Fibroblast of lung (primary cell): Measurements from ENCODE around the gene ERICH6. TPM values are rescaled to one million over a fixed set of nuclear protein-coding genes. Genes with fewer than 3 reads are reported as not detected.

ENCODE experiments used
- DNase-seq, 2 donors: peaks; one replicate each; pipeline versions ENCODE4 v3.0.0 to v3.0.0-alpha.2; 2010; ENCODE audit warnings: low read depth in 2 of 2
- H2AFZ ChIP-seq: 2 replicates; pipeline ENCODE4 v1.5.1; 2012; ENCODE audit warnings: low read length, control low read depth, inconsistent platforms
- H3K27ac ChIP-seq: 2 replicates; pipeline ENCODE4 v1.5.1; 2011; ENCODE audit warnings: low read length, control low read depth; ENCODE audit not compliant: insufficient read depth
- H3K27me3 ChIP-seq: 2 replicates; pipeline ENCODE4 v1.5.1; 2011; ENCODE audit warnings: mild to moderate bottlenecking, low read length; ENCODE audit not compliant: control insufficient read depth, insufficient read depth
- H3K36me3 ChIP-seq: 2 replicates; pipeline ENCODE4 v1.5.1; 2011; ENCODE audit warnings: low read length; ENCODE audit not compliant: control insufficient read depth, insufficient read depth
- H3K4me1 ChIP-seq: 2 replicates; pipeline ENCODE4 v1.5.1; 2011; ENCODE audit warnings: low read length; ENCODE audit not compliant: control insufficient read depth, insufficient read depth; ENCODE audit errors: extremely low read depth
- H3K4me2 ChIP-seq: 2 replicates; pipeline ENCODE4 v1.5.1; 2011; ENCODE audit warnings: low read length, control low read depth; ENCODE audit not compliant: insufficient read depth; ENCODE audit errors: extremely low read depth
- H3K4me3 ChIP-seq, 4 experiments: fragments of 200-600 bp in 1 of 4; sonication (generic) in 1 of 4; replicated peaks in 1 of 4; 2 replicates each; pipeline ENCODE4 v1.5.1; 2011 to 2016; ENCODE audit warnings: low read length in 4 of 4, low read depth in 3 of 4, mild to moderate bottlenecking in 3 of 4, control low read depth in 2 of 4, inconsistent platforms in 1 of 4, mixed read lengths in 1 of 4; ENCODE audit not compliant: insufficient read depth in 1 of 4; ENCODE audit errors: control extremely low read depth in 1 of 4
- H3K79me2 ChIP-seq: 2 replicates; pipeline ENCODE4 v1.5.1; 2012; ENCODE audit warnings: mild to moderate bottlenecking, low read length, inconsistent platforms; ENCODE audit not compliant: control insufficient read depth, insufficient read depth
- H3K9ac ChIP-seq: 2 replicates; pipeline ENCODE4 v1.5.1; 2011; ENCODE audit warnings: mild to moderate bottlenecking, low read length, control low read depth; ENCODE audit not compliant: insufficient read depth
- H3K9me3 ChIP-seq: 2 replicates; pipeline ENCODE4 v1.5.1; 2012; ENCODE audit warnings: low read depth, low read length; ENCODE audit not compliant: control insufficient read depth, insufficient read depth
- H4K20me1 ChIP-seq: 2 replicates; pipeline ENCODE4 v1.5.1; 2011; ENCODE audit warnings: low read length; ENCODE audit not compliant: control insufficient read depth, insufficient read depth; ENCODE audit errors: extremely low read depth
- EZH2 ChIP-seq: IDR thresholded peaks from 2 replicates; pipeline ENCODE4 v1.5.1; 2012; ENCODE audit warnings: low read length, control low read depth, mild to moderate bottlenecking; ENCODE audit errors: missing control alignments
- polyA plus RNA-seq, 2 donors: library from polyadenylated mRNA; depleted of rRNA in 1 of 2; stranded (reverse) in 1 of 2; unstranded in 1 of 2; fragments of >200 nt; gene quantifications; 2 replicates each; pipeline ENCODE4 v1.2.1, GENCODE V29; 2011 to 2012; ENCODE audit warnings: missing spikeins in 1 of 2
- total RNA-seq: library from RNA; depleted of rRNA; stranded (reverse); fragments of >200 nt; gene quantifications from 2 replicates; pipeline ENCODE4 v1.2.1, GENCODE V29; 2014
- TF ChIP-seq, protein P1 (sequence below), 2 donors: IDR thresholded peaks in 1 of 2; conservative IDR thresholded peaks in 1 of 2; 1 replicate in 1 of 2; 2 replicates in 1 of 2; pipeline ENCODE4 v1.5.1; 2011 to 2012; ENCODE audit warnings: low read length in 2 of 2, control low read depth in 1 of 2, inconsistent platforms in 1 of 2, low read depth in 1 of 2, mild to moderate bottlenecking in 1 of 2

ERICH6 gene
- total and polyA plus RNA-seq, 2 donors (not counting 1 experiment from before 2014, with no cell fraction given): under 0.01 TPM; not detected in 1

DNA sequence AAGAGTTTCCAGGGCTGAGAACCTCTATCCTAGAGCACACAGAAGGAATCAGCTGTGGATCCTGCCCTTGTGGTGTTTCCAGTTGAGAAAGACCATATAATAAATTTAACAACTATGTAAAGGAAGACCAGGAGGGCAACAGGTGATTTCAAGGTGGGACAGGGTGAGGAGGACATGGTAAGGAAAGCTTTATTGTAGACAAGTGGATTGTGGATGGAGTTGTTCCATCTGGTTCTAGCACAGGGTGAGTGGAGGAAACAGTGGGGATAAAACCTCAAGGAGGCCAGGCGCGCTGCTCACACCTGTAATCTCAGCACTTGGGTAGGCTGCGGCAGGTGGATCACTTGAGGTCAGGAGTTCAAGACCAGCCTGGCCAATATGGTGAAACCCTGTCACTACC, 42.1 kb upstream of the ERICH6 start:
- Histone ChIP-seq H3K36me3 (peaks cover 2% of the 10 kb centered on the region), H3K4me2 (no peak overlapping the region), H3K9me3 (no peaks in the 10 kb centered on the region), H3K9ac (no peak overlapping the region), H2AFZ (no peak overlapping the region), H3K4me3 (no peak overlapping the region), H4K20me1 (no peaks in the 10 kb centered on the region), H3K27me3 (no peaks in the 10 kb centered on the region), H3K4me1 (peaks cover 4% of the 10 kb centered on the region), H3K27ac (no peak overlapping the region), H3K79me2 (peaks cover 57% of the 10 kb centered on the region)
- no peak for DNase-seq
- TF ChIP-seq, protein P1, sequence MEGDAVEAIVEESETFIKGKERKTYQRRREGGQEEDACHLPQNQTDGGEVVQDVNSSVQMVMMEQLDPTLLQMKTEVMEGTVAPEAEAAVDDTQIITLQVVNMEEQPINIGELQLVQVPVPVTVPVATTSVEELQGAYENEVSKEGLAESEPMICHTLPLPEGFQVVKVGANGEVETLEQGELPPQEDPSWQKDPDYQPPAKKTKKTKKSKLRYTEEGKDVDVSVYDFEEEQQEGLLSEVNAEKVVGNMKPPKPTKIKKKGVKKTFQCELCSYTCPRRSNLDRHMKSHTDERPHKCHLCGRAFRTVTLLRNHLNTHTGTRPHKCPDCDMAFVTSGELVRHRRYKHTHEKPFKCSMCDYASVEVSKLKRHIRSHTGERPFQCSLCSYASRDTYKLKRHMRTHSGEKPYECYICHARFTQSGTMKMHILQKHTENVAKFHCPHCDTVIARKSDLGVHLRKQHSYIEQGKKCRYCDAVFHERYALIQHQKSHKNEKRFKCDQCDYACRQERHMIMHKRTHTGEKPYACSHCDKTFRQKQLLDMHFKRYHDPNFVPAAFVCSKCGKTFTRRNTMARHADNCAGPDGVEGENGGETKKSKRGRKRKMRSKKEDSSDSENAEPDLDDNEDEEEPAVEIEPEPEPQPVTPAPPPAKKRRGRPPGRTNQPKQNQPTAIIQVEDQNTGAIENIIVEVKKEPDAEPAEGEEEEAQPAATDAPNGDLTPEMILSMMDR (conservative IDR thresholded peaks at IDR 0.05 in 1 of 2, IDR thresholded peaks at IDR 0.05 in 1 of 2; ENCODE audit: low read depth in 1 of 2, low read length in 2 of 2): no peak
- no peak for TF ChIP-seq EZH2

DNA sequence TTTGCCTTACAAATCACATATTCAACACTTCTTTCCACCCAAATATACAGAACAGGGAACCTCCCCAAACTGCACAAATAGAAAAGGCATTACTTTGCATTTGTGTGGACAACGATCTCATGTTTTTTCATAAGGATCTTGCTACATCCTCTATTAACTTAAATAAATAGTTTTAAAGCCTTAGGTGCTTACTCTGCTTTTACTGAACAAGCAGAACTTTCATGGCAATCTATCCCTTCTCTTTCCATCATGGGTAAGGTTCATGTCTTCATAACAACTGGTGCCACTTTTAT, 41.1 kb upstream of the ERICH6 start:
- H3K79me2 ChIP-seq: peaks cover 51% of the 10 kb centered on the region
- no peak overlapping the region for H3K9ac ChIP-seq
- no peaks in the 10 kb centered on the region for H4K20me1 ChIP-seq
- no peaks in the 10 kb centered on the region for H3K27me3 ChIP-seq
- peaks cover 2% of the 10 kb centered on the region for H3K36me3 ChIP-seq
- DNase-seq: no peak
- H3K9me3 ChIP-seq: no peaks in the 10 kb centered on the region
- H3K4me2 ChIP-seq: no peak overlapping the region
- no peak overlapping the region for H3K4me3 ChIP-seq
- TF ChIP-seq, protein P1 (conservative IDR thresholded peaks at IDR 0.05 in 1 of 2, IDR thresholded peaks at IDR 0.05 in 1 of 2; ENCODE audit: low read depth in 1 of 2, low read length in 2 of 2): no peak
- TF ChIP-seq EZH2: no peak
- peaks cover 4% of the 10 kb centered on the region for H3K4me1 ChIP-seq
- no peak overlapping the region for H3K27ac ChIP-seq
- H2AFZ ChIP-seq: no peak overlapping the region

DNA sequence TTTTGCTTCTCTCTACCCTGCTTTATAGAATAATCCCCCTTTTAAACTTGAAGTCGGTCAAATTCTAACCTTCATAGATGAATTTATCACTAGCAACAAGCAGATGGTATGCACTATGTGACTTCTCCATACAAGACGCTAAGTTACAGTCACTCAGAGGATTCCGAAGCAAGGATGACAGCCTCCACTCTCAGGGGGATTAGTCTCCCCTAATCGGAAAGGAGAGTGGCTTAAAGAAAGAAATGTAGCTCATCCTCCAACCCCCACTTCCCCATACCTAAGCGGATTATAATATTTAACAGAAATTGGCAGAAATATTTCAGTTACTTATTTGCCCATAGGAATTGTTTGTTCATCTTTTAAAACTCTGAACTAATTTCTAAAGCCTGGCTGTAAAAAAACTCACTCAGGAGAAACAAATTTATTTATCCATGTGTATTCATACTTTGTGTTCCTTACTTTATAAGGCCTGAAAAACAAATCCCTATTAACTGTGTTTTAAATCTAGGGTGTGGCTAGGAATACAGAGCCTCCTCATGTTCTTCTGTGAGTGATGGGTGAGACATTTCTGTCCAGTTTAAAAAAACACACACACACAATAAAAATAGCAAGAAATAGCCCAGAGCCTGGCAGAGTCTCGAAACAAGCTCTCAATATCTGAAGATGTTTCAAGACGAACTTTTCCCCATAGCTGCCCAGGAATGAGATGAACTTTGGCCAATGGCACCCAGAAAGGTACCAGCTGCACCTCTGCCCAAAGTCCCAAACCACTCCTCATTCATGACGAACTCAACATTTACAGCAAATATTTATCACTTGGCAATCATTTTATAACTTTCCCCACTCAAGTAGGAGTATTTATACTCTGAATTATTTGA, 40.6 kb upstream of the ERICH6 start:
- Histone ChIP-seq H3K4me2 (no peak overlapping the region), H3K4me3 (no peak overlapping the region), H3K36me3 (peaks cover 2% of the 10 kb centered on the region), H3K9ac (no peak overlapping the region), H3K4me1 (peaks cover 4% of the 10 kb centered on the region), H3K27me3 (no peaks in the 10 kb centered on the region), H3K9me3 (no peaks in the 10 kb centered on the region), H4K20me1 (no peaks in the 10 kb centered on the region), H3K27ac (no peak overlapping the region), H3K79me2 (peaks cover 46% of the 10 kb centered on the region), H2AFZ (no peak overlapping the region)
- no peak for DNase-seq
- no peak for TF ChIP-seq EZH2
- TF ChIP-seq, protein P1 (conservative IDR thresholded peaks at IDR 0.05 in 1 of 2, IDR thresholded peaks at IDR 0.05 in 1 of 2; ENCODE audit: low read depth in 1 of 2, low read length in 2 of 2): no peak
